Muscle of arm (tissue), 12 donors: ENCODE measurements around the gene MAEA. TPM values are rescaled to one million over a fixed set of nuclear protein-coding genes. Genes with fewer than 3 reads are reported as not detected.
"Not testable (repeated sequence)": the region's sequence is repeated elsewhere in the genome, so short reads cannot be mapped to it uniquely, and the experiment has no call there.

Experiments
- DNase-seq: peaks from one replicate; pipeline ENCODE4 v3.0.0-alpha.2; 2013
- polyA plus RNA-seq, 12 donors: library from polyadenylated mRNA; unstranded; fragments of 120-200 nt; gene quantifications; one replicate each; pipeline ENCODE4 v1.2.1, GENCODE V29; 2013; ENCODE audit not compliant: insufficient read length in 12 of 12

Gene MAEA
- polyA plus RNA-seq, 12 donors, result 27.3 to 58.0 (median 35.1) TPM; not detected in 1

DNA sequence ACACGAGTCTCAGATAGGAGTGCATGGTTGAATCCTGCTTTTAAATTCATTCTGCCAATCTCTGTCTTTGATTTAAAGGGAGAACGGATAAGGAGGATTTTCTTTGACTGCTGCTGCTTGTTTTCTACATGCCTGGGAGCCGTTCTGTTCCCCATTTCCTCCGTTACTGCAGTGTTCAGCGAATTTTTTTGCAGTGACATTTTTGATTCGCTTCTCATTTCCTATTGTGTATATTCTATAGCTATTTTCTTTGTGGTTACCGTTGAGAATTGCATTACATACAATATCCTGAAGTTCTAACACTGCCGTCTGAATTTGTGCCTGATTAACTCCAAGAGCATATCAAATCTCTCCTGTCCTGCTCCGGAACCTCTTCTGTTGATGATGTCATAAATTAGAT, 14.8 kb upstream of the MAEA start:
- DNase-seq, result no peak

DNA sequence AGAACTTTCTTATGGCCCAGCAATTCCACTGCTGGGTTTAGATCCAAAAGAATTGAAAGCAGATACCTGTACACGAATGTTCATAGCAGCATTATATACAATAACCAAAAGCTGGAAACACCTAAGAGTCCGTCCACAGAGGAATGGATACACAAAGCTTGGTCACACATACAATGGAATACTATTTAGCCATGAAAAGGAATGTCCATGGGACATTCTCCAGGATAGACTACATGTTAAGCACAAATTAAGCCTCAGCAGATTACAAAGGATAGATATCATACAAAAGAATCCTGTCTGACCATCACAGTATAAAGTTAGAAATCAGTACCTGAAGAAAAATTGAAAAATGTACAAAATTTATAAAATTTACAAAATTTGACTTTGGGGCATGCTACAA, 12.7 kb upstream of the MAEA start:
- DNase-seq, result no peak

- no peak for DNase-seq
Observed at GRCh38 chr4:1277667-1278665, 11.7 kb upstream of the MAEA start.

DNA sequence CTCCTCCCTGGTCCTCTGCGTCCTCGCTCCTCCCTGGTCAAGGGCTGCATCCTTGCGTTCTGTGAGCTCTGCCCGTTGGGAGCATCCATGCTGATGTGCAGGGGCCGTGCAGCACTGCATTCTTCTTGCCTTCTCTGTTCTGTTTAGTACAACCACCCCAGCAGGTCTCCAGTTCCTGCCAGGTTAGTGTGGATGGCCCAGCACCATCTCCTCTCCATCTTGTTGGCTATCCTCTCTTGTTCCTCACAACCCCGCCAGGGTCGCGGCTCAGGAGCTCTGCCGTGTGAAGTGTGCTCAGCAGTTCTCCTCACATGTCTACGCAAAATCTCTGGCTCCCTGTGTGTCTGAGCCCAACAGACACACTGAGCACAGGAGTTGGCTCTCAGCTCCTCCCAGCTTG, 10.4 kb upstream of the MAEA start:
- DNase-seq, result no peak

DNA sequence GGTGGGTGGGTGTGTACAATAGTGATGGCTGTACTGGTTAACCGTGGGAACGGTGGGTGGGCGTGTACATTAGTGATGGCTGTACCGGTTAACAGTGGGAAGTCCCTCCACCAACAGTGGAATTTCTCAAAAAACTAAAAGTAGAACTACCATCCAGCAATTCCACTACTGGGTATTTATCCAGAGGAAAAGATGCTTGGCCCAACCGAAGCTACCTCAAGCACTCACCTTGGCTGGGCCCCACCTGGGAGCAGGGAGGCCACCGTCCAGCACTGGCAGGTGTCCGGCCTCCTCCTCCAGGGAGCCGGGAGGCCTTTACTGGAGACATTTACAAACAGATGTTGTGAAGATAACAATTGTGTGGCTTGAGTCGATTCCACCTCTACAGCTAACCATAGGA, 6.0 kb upstream of the MAEA start:
- no peak for DNase-seq

GRCh38 chr4:1285151-1285789, 4.4 kb upstream of the MAEA start:
- no peak for DNase-seq

DNA sequence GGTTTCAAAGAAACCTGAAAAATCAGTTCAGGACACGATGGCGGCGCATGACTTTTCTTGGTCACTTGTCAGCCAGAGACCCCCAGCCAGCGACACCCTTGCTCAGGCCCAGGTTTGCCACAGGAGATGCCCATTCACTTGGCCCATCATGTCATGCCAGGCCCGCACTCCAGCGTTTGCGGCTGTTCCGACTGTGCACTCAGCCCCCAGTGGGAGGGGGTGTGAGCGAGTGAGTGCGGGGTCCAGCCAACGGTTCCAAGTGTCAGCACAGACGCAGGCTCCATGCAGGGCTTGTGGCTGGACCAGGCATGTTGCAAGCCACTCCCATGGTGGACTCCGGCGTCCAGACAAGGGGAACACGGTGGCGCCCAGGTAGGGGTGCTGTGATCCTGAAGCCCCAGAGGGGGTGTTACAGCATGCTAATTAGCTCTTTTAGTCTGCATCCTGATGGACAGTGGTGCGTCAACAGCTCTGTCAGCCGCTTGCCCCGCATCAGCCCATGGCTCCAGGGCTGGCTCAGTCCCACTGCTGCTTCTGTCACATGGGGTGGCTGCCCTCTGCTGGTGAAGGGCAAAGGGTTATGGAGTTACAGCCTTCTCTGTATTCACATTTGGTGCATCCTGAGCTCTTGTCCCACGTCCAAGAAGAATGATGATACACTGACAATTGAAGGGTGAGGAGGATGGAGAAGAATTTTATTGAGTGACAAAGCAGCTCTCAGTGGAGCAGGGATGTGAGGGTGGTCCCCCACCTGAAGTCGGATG, 3.7 kb upstream of the MAEA start:
- DNase-seq, result no peak

- no peak for DNase-seq
Observed at GRCh38 chr4:1288786-1289185, 905 bp upstream of the MAEA start.

- DNase-seq, result no peak
Observed at GRCh38 chr4:1290165-1290977, 680 bp downstream of the MAEA start.

DNA sequence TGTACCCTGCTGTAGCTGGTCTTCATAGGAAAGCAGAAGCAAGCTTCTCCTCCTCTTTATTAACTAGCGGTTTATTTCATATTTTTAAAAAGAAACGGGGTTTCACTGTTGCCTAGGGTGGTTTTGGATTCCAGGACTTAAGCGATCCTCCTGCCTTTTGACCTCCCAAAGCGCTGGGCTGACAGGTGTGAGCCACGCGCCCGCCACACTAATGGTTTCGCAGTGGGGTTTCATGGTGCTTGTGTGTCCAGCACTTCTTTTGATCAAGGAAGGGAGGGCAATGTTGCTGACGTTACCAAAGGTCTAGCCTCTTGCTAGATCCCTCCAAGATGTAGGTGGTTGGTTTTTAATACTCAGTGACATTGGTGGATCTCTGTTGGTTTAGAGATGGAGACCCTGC, 1.4 kb downstream of the MAEA start:
- DNase-seq, result no peak

GRCh38 chr4:1291996-1292702, 2.5 kb downstream of the MAEA start:
- DNase-seq, result no peak

GRCh38 chr4:1292703-1293011, 3.0 kb downstream of the MAEA start:
- not testable (repeated sequence) for DNase-seq

- no peak for DNase-seq
Observed at GRCh38 chr4:1293531-1293941, 3.8 kb downstream of the MAEA start.

- DNase-seq, result no peak
Observed at GRCh38 chr4:1293991-1294390, 4.3 kb downstream of the MAEA start.

GRCh38 chr4:1294424-1294823, 4.7 kb downstream of the MAEA start:
- DNase-seq, result no peak

DNA sequence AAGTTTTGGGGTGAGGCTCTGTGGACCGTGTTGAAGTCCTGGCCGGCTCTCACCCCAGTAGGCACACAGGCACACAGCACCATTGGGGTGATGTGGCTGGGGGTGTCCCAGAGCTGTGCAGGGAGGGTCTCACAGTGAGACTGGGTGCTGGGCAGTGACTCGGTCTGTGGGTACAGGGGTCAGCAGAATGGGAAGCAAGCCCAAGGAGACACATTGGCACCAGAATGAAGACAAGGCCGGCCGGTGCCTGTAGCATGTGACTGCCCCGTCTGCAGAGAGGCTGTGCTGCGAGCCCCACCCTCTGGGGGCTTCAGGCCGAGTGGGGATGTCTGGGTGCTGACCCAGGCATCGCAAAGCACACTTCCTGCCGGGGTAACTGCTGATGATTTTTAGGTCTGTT, 5.2 kb downstream of the MAEA start:
- no peak for DNase-seq

DNA sequence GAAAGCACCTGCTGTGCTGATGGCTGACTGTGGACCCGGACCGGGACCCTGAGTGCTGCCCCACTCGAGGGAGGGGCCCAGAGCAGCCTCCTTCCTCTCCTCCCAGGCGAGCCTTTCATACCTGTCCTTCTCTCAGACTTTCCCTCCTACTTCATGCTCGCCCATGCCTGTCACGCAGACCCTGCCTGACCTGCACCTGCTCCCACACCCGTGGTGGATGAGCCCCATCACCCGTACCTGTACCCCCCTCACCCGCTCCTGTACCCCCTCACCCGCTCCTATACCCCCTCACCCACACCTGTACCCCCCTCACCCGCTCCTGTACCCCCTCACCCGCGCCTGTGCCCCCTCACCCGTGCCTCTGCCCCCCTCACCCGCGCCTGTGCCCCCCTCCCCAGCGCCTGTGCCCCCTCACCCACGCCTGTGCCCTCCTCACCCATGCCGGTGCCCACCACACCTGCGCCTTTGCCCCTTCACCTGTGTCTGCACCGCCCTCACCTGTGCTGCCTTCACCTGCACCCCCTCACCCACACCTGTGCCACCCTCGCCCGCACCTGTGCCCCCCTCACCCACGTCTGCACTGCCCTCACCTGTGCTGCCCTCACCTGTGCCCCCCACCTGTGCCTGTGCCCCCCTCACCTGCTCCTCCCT, 5.8 kb downstream of the MAEA start:
- DNase-seq, result no peak

DNA sequence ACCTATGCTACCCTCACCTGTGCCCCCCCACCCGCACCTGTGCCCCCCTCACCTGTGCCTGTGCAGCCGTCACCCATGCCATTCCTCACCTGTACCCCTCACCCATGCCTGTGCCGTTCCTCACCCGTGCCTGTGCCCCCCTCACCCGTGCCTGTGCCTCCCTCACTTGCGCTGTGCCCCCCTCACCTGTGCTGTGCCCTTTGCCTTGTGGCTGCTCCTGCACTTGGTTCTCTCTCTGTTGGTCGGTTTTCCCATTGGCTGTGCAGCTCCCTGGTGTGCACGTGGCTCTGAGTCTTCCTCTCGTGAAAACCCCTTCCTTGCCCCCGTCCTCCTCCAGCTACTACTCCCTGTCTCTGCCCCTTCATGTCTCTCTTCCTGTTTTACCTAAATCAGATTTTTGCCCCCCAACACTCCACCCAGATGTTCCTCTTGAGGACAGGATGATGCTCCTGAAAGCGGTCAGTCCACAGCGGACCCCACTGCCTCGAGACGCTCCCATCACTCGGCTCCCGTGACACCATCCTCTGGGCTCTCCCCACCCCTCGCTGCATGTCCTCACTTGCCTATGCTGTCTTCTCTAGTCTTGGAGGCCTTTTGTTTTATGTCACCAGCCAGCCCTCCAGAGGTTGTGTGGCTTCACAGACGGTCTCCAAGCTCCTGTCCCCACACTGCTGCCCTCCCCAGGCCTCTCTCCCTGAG, 6.8 kb downstream of the MAEA start:
- DNase-seq, result no peak

- DNase-seq, result no peak
Observed at GRCh38 chr4:1297023-1297395, 7.3 kb downstream of the MAEA start.
